ENCODE data around the gene CRYGS.
"Not testable (repeated sequence)": the region's sequence is repeated elsewhere in the genome, so short reads cannot be mapped to it uniquely, and the experiment has no call there.

Gene CRYGS

GRCh38 chr3:186519021-186519658 lies 25.0 kb downstream of the CRYGS start:
- no peak for DNase-seq (ENCODE audit: low read depth)

GRCh38 chr3:186517218-186517617 lies 27.0 kb downstream of the CRYGS start:
- no peak for DNase-seq (ENCODE audit: low read depth)

- DNase-seq (ENCODE audit: low read depth) = no peak
Observed at GRCh38 chr3:186516646-186517045, 27.5 kb downstream of the CRYGS start.

- no peak for DNase-seq (ENCODE audit: low read depth)
Observed at GRCh38 chr3:186515125-186515524, 29.1 kb downstream of the CRYGS start.

- DNase-seq (ENCODE audit: low read depth) = no peak
Observed at GRCh38 chr3:186514296-186515002, 29.7 kb downstream of the CRYGS start.

GRCh38 chr3:186513386-186513785 lies 30.8 kb downstream of the CRYGS start:
- DNase-seq (ENCODE audit: low read depth) = no peak

GRCh38 chr3:186512570-186513302 lies 31.4 kb downstream of the CRYGS start:
- DNase-seq (ENCODE audit: low read depth) = no peak

GRCh38 chr3:186511702-186512101 lies 32.5 kb downstream of the CRYGS start:
- DNase-seq (ENCODE audit: low read depth) = no peak

- no peak for DNase-seq (ENCODE audit: low read depth)
Observed at GRCh38 chr3:186511245-186511644, 32.9 kb downstream of the CRYGS start.

- DNase-seq (ENCODE audit: low read depth) = no peak
Observed at GRCh38 chr3:186510374-186511079, 33.7 kb downstream of the CRYGS start.

- DNase-seq (ENCODE audit: low read depth) = no peak
Observed at GRCh38 chr3:186509423-186509822, 34.8 kb downstream of the CRYGS start.

- no peak for DNase-seq (ENCODE audit: low read depth)
Observed at GRCh38 chr3:186506857-186507256, 37.3 kb downstream of the CRYGS start.

GRCh38 chr3:186506191-186506739 lies 37.9 kb downstream of the CRYGS start:
- no peak for DNase-seq (ENCODE audit: low read depth)

- DNase-seq (ENCODE audit: low read depth) = no peak
Observed at GRCh38 chr3:186502966-186503712, 41.0 kb downstream of the CRYGS start.

GRCh38 chr3:186502138-186502948 lies 41.8 kb downstream of the CRYGS start:
- DNase-seq (ENCODE audit: low read depth) = no peak

- DNase-seq (ENCODE audit: low read depth) = not testable (repeated sequence)
Observed at GRCh38 chr3:186499949-186500348, 44.2 kb downstream of the CRYGS start.

GRCh38 chr3:186498022-186498421 lies 46.2 kb downstream of the CRYGS start:
- not testable (repeated sequence) for DNase-seq (ENCODE audit: low read depth)

- no peak for DNase-seq (ENCODE audit: low read depth)
Observed at GRCh38 chr3:186497608-186498007, 46.6 kb downstream of the CRYGS start.

GRCh38 chr3:186496635-186497034 lies 47.5 kb downstream of the CRYGS start:
- DNase-seq (ENCODE audit: low read depth) = no peak

GRCh38 chr3:186496016-186496415 lies 48.2 kb downstream of the CRYGS start:
- no peak for DNase-seq (ENCODE audit: low read depth)
